IMR-90 (cell line): ENCODE measurements around the gene MGAT5B. TPM values are rescaled to one million over a fixed set of nuclear protein-coding genes. Genes with fewer than 3 reads are reported as not detected.
"Not testable (repeated sequence)": the region's sequence is repeated elsewhere in the genome, so short reads cannot be mapped to it uniquely, and the experiment has no call there.

Experiments used
- ATAC-seq: fragments of 200-7000 bp; cut with Tn5 transposase; 2 replicates; pipeline ENCODE4 v1.9.1; 2020; ENCODE audit warnings: low read depth, mild to moderate bottlenecking, moderate library complexity
- BruUV-seq: library from RNA; stranded (reverse); fragments of 400-500 nt; replicated peaks from 2 replicates; lab custom pipeline; 2021; lab: Mats Ljungman, UMichigan
- CTCF ChIA-PET: fragments of 300-600 bp; formaldehyde crosslinking; extraction: SDS; loops from one replicate; lab custom pipeline; 2021; ENCODE audit warnings: antibody characterized with exemption; lab: Yijun Ruan, JAX
- POLR2A ChIA-PET: fragments of 300-600 bp; sonication (Branson Sonifier 250); formaldehyde crosslinking; loops from one replicate; lab custom pipeline; 2022; ENCODE audit warnings: antibody characterized with exemption; ENCODE audit not compliant: unreplicated experiment; lab: Charles Lee
- DNase-seq: peaks from one replicate; pipeline ENCODE4 v3.0.0; 2013
- H2AFZ ChIP-seq: replicated peaks from 2 replicates; pipeline ENCODE3; 2013; ENCODE audit warnings: low read length, mild to moderate bottlenecking; ENCODE audit not compliant: poor library complexity
- H2AK5ac ChIP-seq: 2 replicates; pipeline ENCODE4 v1.6.1; 2013; ENCODE audit warnings: low read depth, low read length, inconsistent platforms
- H2AK9ac ChIP-seq: replicated peaks from 2 replicates; pipeline ENCODE3; 2013; ENCODE audit warnings: mild to moderate bottlenecking, low read depth, low read length, moderate library complexity; ENCODE audit not compliant: poor library complexity
- H2BK120ac ChIP-seq: 2 replicates; pipeline ENCODE4 v1.6.1; 2013; ENCODE audit warnings: low read depth, low read length, inconsistent platforms
- H2BK15ac ChIP-seq: 3 replicates; pipeline ENCODE4 v1.6.1; 2013; ENCODE audit warnings: low read depth, low read length, inconsistent platforms
- H2BK20ac ChIP-seq: 2 replicates; pipeline ENCODE4 v1.6.1; 2013; ENCODE audit warnings: low read depth, mild to moderate bottlenecking, inconsistent platforms, low read length, moderate library complexity
- H2BK5ac ChIP-seq: 2 replicates; pipeline ENCODE4 v1.6.1; 2013; ENCODE audit warnings: mild to moderate bottlenecking, low read depth, low read length, inconsistent platforms; ENCODE audit not compliant: poor library complexity, severe bottlenecking
- H3K14ac ChIP-seq: replicated peaks from 2 replicates; pipeline ENCODE4 v1.6.1; 2013; ENCODE audit warnings: low read depth, low read length, inconsistent platforms
- H3K18ac ChIP-seq: 2 replicates; pipeline ENCODE4 v1.6.1; 2013; ENCODE audit warnings: low read depth, low read length, control low read depth
- H3K23ac ChIP-seq: 2 replicates; pipeline ENCODE4 v1.6.1; 2013; ENCODE audit warnings: low read depth, low read length, inconsistent platforms
- H3K27ac ChIP-seq: 2 replicates; pipeline ENCODE4 v1.5.1; 2013; ENCODE audit warnings: mild to moderate bottlenecking, control low read depth, low read length; ENCODE audit not compliant: insufficient read depth
- H3K27me3 ChIP-seq: 2 replicates; pipeline ENCODE4 v1.6.1; 2013; ENCODE audit warnings: low read length; ENCODE audit not compliant: control insufficient read depth, insufficient read depth
- H3K36me3 ChIP-seq: 2 replicates; pipeline ENCODE4 v1.6.1; 2013; ENCODE audit warnings: low read length, mixed read lengths; ENCODE audit not compliant: control insufficient read depth, insufficient read depth
- H3K4ac ChIP-seq: 2 replicates; pipeline ENCODE4 v1.6.1; 2013; ENCODE audit warnings: low read depth, low read length, inconsistent platforms
- H3K4me1 ChIP-seq: 2 replicates; pipeline ENCODE4 v1.6.1; 2013; ENCODE audit warnings: low read length, mixed read lengths; ENCODE audit not compliant: control insufficient read depth, insufficient read depth
- H3K4me2 ChIP-seq: 2 replicates; pipeline ENCODE4 v1.6.1; 2013; ENCODE audit warnings: low read depth, mild to moderate bottlenecking, control low read depth, low read length, moderate library complexity
- H3K4me3 ChIP-seq: 2 replicates; pipeline ENCODE4 v1.5.1; 2013; ENCODE audit warnings: low read depth, mild to moderate bottlenecking, control low read depth, low read length, moderate library complexity; ENCODE audit not compliant: insufficient read depth
- H3K56ac ChIP-seq: 2 replicates; pipeline ENCODE4 v1.6.1; 2013; ENCODE audit warnings: low read length, inconsistent platforms; ENCODE audit not compliant: insufficient read depth; ENCODE audit errors: extremely low read depth
- H3K79me1 ChIP-seq, 2 experiments: 2 replicates each; pipeline ENCODE4 v1.6.1; 2013; ENCODE audit warnings: low read length in 2 of 2, inconsistent platforms in 1 of 2, low read depth in 1 of 2
- H3K9ac ChIP-seq: 2 replicates; pipeline ENCODE4 v1.6.1; 2013; ENCODE audit warnings: low read depth, low read length, control low read depth
- H3K9me1 ChIP-seq: 2 replicates; pipeline ENCODE4 v1.6.1; 2013; ENCODE audit warnings: low read length, inconsistent platforms; ENCODE audit not compliant: insufficient read depth
- H3K9me3 ChIP-seq: 2 replicates; pipeline ENCODE4 v1.6.1; 2013; ENCODE audit warnings: low read length; ENCODE audit not compliant: control insufficient read depth, insufficient read depth
- H4K20me1 ChIP-seq: 2 replicates; pipeline ENCODE4 v1.6.1; 2013; ENCODE audit warnings: low read length, inconsistent platforms; ENCODE audit not compliant: insufficient read depth
- H4K5ac ChIP-seq: 2 replicates; pipeline ENCODE4 v1.6.1; 2013; ENCODE audit warnings: mild to moderate bottlenecking, low read depth, low read length, control low read depth
- H4K8ac ChIP-seq, 2 experiments: 2 replicates each; pipeline ENCODE4 v1.6.1; 2013; ENCODE audit warnings: low read depth in 2 of 2, low read length in 2 of 2, control low read depth in 1 of 2, inconsistent platforms in 1 of 2
- H4K91ac ChIP-seq: 2 replicates; pipeline ENCODE4 v1.6.1; 2013; ENCODE audit warnings: low read depth, low read length, inconsistent platforms; ENCODE audit not compliant: insufficient read depth
- BHLHE40 ChIP-seq: fragments of 150-350 bp; IDR thresholded peaks from 2 replicates; pipeline ENCODE4 v1.6.1; 2016; ENCODE audit warnings: mild to moderate bottlenecking, low read depth, low read length
- NFE2L2 ChIP-seq: fragments of 150-350 bp; IDR thresholded peaks from 2 replicates; pipeline ENCODE4 v1.6.1; 2016; ENCODE audit warnings: low read depth, mild to moderate bottlenecking, low read length
- POLR2A ChIP-seq: IDR thresholded peaks from 2 replicates; pipeline ENCODE4 v1.6.1; 2012; ENCODE audit warnings: mild to moderate bottlenecking, low read depth, low read length
- RAD21 ChIP-seq: IDR thresholded peaks from 2 replicates; pipeline ENCODE4 v1.6.1; 2012; ENCODE audit warnings: low read length, improper control_type of control experiment
- RCOR1 ChIP-seq: IDR thresholded peaks from 2 replicates; pipeline ENCODE4 v1.6.1; 2012; ENCODE audit warnings: mild to moderate bottlenecking, low read length, improper control_type of control experiment; ENCODE audit not compliant: insufficient replicate concordance
- RFX5 ChIP-seq: IDR thresholded peaks from 2 replicates; pipeline ENCODE4 v1.8.0; 2012; ENCODE audit warnings: low read depth, mild to moderate bottlenecking, low read length, moderate library complexity
- SMC3 ChIP-seq: fragments of 150-350 bp; IDR thresholded peaks from 2 replicates; pipeline ENCODE4 v1.6.1; 2016; ENCODE audit warnings: low read depth, mild to moderate bottlenecking, antibody characterized with exemption, low read length, moderate library complexity
- WGBS, 2 experiments: methylation state at CpG; one replicate each; pipeline versions ENCODE4 v1.1.5 to v1.1.7; 2013; ENCODE audit warnings: missing lambda C conversion rate in 2 of 2; ENCODE audit not compliant: insufficient read length in 1 of 2; ENCODE audit errors: extremely low coverage in 2 of 2; 5-methylcytosine and 5-hydroxymethylcytosine counted together
- dilution Hi-C: fragments of 300-500 bp; cut with HindIII; formaldehyde crosslinking; loops from one replicate; pipeline ENCODE4 v1.14.3; 2018; ENCODE audit warnings: low sequenced_read_pairs; ENCODE audit not compliant: unreplicated experiment
- in situ Hi-C: fragments of 300-500 bp; cut with MboI; formaldehyde crosslinking; loops from 3 replicates; pipeline ENCODE4 v1.14.3; 2019; ENCODE audit warnings: low sequenced_read_pairs, inconsistent platforms, mixed read lengths
- intact Hi-C: fragments of 100-400 bp; cut with micrococcal nuclease; formaldehyde crosslinking; loops from 2 replicates; pipeline ENCODE4 v1.10.0; 2022
- polyA plus RNA-seq, 3 experiments: library from polyadenylated mRNA; depleted of rRNA; stranded (reverse); fragments of >200 nt; gene quantifications; 2 replicates each; pipeline ENCODE4 v1.2.3, GENCODE V29; 2012; ENCODE audit warnings: low replicate concordance in 1 of 3
- total RNA-seq: library from RNA; depleted of rRNA; stranded (reverse); fragments of >200 nt; gene quantifications from 2 replicates; pipeline ENCODE4 v1.2.3, GENCODE V29; 2012

MGAT5B gene
- total and polyA plus RNA-seq, 2 of the 4 experiments (the other 2 are of a cell fraction), result 0.54 to 2.0 TPM

DNA sequence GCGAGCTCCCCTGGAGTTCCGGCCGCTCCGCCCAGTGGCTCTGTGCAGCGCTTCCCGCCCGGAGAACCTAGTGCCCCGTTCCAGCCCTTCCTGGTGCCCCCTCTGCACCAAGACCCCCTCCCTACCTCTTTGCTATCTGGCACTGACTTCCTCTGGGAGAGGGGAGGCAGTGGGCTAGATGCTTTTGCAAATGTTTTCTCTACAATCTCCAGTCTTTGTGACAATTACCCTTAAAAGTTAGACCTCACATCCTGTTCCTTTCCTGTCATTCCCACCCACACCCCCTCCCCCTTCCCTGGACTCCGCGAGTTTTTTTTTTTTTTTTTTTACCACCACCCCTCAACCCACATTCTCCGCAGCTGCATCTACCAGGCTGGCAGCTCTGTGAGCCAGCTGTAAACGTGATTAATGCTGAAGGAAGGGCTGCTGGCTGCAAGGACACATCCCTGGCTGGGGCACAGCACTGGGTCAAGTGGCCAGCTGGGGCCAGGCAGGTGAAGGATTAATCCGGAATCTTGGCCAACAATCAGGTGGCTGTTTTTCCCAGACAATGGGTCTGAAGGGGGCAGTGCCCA is 101.5 kb downstream of the MGAT5B start (continued):
- TF ChIP-seq SMC3 (no peak), NFE2L2 (no peak), BHLHE40 (no peak), RFX5 (no peak), RCOR1 (no peak), RAD21 (no peak), POLR2A (no peak)

DNA sequence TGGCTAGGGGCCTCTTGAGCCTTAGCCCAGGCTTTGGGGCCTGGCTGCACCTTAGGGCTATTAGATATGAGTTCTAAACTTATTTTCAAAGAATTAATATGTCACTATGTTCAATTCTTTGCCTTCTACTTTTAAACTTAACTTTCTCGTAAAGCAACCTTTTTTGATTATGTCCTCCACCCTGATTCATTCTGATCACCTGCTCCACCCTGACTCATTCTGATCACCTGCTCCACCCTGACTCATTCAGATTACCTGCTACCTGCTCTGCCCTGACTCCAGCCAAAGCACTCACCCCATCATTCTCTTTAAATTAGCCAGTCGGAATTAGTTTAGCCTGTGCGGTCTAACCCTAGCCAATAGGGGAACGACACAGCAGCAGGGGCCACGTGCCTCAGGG is 102.0 kb downstream of the MGAT5B start:
- intact Hi-C loops, H3K14ac ChIP-seq, H3K9ac ChIP-seq, H3K4me3 ChIP-seq, H4K91ac ChIP-seq, BruUV-seq, H2AFZ ChIP-seq, in situ Hi-C loops, H3K79me1 ChIP-seq, H4K5ac ChIP-seq, H3K36me3 ChIP-seq, H3K18ac ChIP-seq, ATAC-seq, H2AK5ac ChIP-seq, H3K23ac ChIP-seq, H4K8ac ChIP-seq, H3K4me1 ChIP-seq, H2BK20ac ChIP-seq, POLR2A ChIA-PET, H4K20me1 ChIP-seq, dilution Hi-C loops, H2BK15ac ChIP-seq, H3K27ac ChIP-seq, H2AK9ac ChIP-seq, H3K4ac ChIP-seq, DNase-seq, CTCF ChIA-PET, H2BK5ac ChIP-seq, H3K9me3 ChIP-seq, H3K4me2 ChIP-seq, H3K9me1 ChIP-seq, H3K56ac ChIP-seq, H2BK120ac ChIP-seq: not testable (repeated sequence)
- no CpG with 5 or more reads among the region's 5 CpGs for WGBS, 2 experiments
- peaks cover 76% of the 10 kb centered on the region for H3K27me3 ChIP-seq
